ENCODE results near the gene GREB1.

GREB1 gene

GRCh38 chr2:11634584-11634983 lies 100.7 kb downstream of the GREB1 start:
- no peak overlapping the region for H3K4me3 ChIP-seq (ENCODE audit: low read depth, low read length)
- TF ChIP-seq CTCF (IDR thresholded peaks at IDR 0.05; ENCODE audit: low read depth, low read length) = no peak

GRCh38 chr2:11635141-11635540 lies 101.3 kb downstream of the GREB1 start:
- H3K4me3 ChIP-seq (ENCODE audit: low read depth, low read length) = no peak overlapping the region
- no peak for TF ChIP-seq CTCF (IDR thresholded peaks at IDR 0.05; ENCODE audit: low read depth, low read length)

- H3K4me3 ChIP-seq (ENCODE audit: low read depth, low read length) = no peak overlapping the region
- no peak for TF ChIP-seq CTCF (IDR thresholded peaks at IDR 0.05; ENCODE audit: low read depth, low read length)
These were observed 102.9 kb downstream of the GREB1 start for GRCh38 chr2:11636593-11637295.

- H3K4me3 ChIP-seq (ENCODE audit: low read depth, low read length) = no peak overlapping the region
- TF ChIP-seq CTCF (IDR thresholded peaks at IDR 0.05; ENCODE audit: low read depth, low read length) = no peak
These were observed 103.7 kb downstream of the GREB1 start for GRCh38 chr2:11637546-11637945.

- TF ChIP-seq CTCF (IDR thresholded peaks at IDR 0.05; ENCODE audit: low read depth, low read length) = no peak
- H3K4me3 ChIP-seq (ENCODE audit: low read depth, low read length) = no peak overlapping the region
These were observed 105.7 kb downstream of the GREB1 start for GRCh38 chr2:11639503-11639902.

GRCh38 chr2:11640132-11640531 lies 106.3 kb downstream of the GREB1 start:
- no peak for TF ChIP-seq CTCF (IDR thresholded peaks at IDR 0.05; ENCODE audit: low read depth, low read length)
- no peak overlapping the region for H3K4me3 ChIP-seq (ENCODE audit: low read depth, low read length)

- no peak for TF ChIP-seq CTCF (IDR thresholded peaks at IDR 0.05; ENCODE audit: low read depth, low read length)
- no peak overlapping the region for H3K4me3 ChIP-seq (ENCODE audit: low read depth, low read length)
These were observed 109.1 kb downstream of the GREB1 start for GRCh38 chr2:11642972-11643371.

All from WI38 (cell line).